Measurements from ENCODE around the gene CFAP92.

CFAP92 gene

GRCh38 chr3:129026728-129027543 lies 33.1 kb upstream of the CFAP92 start (continued):
- TF ChIP-seq, protein P1, sequence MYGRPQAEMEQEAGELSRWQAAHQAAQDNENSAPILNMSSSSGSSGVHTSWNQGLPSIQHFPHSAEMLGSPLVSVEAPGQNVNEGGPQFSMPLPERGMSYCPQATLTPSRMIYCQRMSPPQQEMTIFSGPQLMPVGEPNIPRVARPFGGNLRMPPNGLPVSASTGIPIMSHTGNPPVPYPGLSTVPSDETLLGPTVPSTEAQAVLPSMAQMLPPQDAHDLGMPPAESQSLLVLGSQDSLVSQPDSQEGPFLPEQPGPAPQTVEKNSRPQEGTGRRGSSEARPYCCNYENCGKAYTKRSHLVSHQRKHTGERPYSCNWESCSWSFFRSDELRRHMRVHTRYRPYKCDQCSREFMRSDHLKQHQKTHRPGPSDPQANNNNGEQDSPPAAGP (tag by site-specific recombination; IDR thresholded peaks at IDR 0.05) = 0 out of 2 replicates have a peak, but pooled peaks have one; percentile 18
- TF ChIP-seq ZFP37 (tag by site-specific recombination; IDR thresholded peaks at IDR 0.05) (no peak), ZNF654 (tag by site-specific recombination; IDR thresholded peaks at IDR 0.05; ENCODE audit: low read depth) (no peak), ZNF670 (tag by site-specific recombination; IDR thresholded peaks at IDR 0.05; ENCODE audit: low read depth) (no peak), ZNF624 (tag by site-specific recombination; IDR thresholded peaks at IDR 0.05) (no peak), ZNF776 (tag by site-specific recombination; IDR thresholded peaks at IDR 0.05; ENCODE audit: borderline replicate concordance) (no peak), ZSCAN18 (tag by site-specific recombination; IDR thresholded peaks at IDR 0.05) (no peak), ZNF488 (tag by site-specific recombination; IDR thresholded peaks at IDR 0.05) (no peak), ZNF350 (tag by site-specific recombination; IDR thresholded peaks at IDR 0.05) (no peak), ZNF792 (tag by site-specific recombination; IDR thresholded peaks at IDR 0.05) (no peak), YY1 (tag by site-specific recombination; IDR thresholded peaks at IDR 0.05) (no peak), ZBTB11 (tag by site-specific recombination; conservative IDR thresholded peaks at IDR 0.05; ENCODE audit: low read depth) (peak; percentile 61; the same call in 1 of the 2 replicates), ZNF221 (tag by site-specific recombination; IDR thresholded peaks at IDR 0.05; ENCODE audit: borderline replicate concordance) (no peak), ZNF76 (tag by site-specific recombination; IDR thresholded peaks at IDR 0.05; ENCODE audit: borderline replicate concordance, low read depth) (no peak), TRIM28 (IDR thresholded peaks at IDR 0.05; ENCODE audit: borderline replicate concordance, low read length) (no peak), PRDM1 (tag by site-specific recombination; IDR thresholded peaks at IDR 0.05) (no peak), ZNF354C (tag by site-specific recombination; IDR thresholded peaks at IDR 0.05; ENCODE audit: borderline replicate concordance, low read depth) (no peak), REST (tag by site-specific recombination; IDR thresholded peaks at IDR 0.05) (no peak), OVOL3 (tag by site-specific recombination; IDR thresholded peaks at IDR 0.05) (no peak), ZNF10 (tag by site-specific recombination; IDR thresholded peaks at IDR 0.05) (no peak), ZNF610 (tag by site-specific recombination; IDR thresholded peaks at IDR 0.05; ENCODE audit: borderline replicate concordance) (no peak), ZNF768 (tag by site-specific recombination; IDR thresholded peaks at IDR 0.05) (no peak)
- TF ChIP-seq, protein P2, sequence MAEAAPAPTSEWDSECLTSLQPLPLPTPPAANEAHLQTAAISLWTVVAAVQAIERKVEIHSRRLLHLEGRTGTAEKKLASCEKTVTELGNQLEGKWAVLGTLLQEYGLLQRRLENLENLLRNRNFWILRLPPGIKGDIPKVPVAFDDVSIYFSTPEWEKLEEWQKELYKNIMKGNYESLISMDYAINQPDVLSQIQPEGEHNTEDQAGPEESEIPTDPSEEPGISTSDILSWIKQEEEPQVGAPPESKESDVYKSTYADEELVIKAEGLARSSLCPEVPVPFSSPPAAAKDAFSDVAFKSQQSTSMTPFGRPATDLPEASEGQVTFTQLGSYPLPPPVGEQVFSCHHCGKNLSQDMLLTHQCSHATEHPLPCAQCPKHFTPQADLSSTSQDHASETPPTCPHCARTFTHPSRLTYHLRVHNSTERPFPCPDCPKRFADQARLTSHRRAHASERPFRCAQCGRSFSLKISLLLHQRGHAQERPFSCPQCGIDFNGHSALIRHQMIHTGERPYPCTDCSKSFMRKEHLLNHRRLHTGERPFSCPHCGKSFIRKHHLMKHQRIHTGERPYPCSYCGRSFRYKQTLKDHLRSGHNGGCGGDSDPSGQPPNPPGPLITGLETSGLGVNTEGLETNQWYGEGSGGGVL (tag by site-specific recombination; IDR thresholded peaks at IDR 0.05) = no peak
- TF ChIP-seq, protein P3, sequence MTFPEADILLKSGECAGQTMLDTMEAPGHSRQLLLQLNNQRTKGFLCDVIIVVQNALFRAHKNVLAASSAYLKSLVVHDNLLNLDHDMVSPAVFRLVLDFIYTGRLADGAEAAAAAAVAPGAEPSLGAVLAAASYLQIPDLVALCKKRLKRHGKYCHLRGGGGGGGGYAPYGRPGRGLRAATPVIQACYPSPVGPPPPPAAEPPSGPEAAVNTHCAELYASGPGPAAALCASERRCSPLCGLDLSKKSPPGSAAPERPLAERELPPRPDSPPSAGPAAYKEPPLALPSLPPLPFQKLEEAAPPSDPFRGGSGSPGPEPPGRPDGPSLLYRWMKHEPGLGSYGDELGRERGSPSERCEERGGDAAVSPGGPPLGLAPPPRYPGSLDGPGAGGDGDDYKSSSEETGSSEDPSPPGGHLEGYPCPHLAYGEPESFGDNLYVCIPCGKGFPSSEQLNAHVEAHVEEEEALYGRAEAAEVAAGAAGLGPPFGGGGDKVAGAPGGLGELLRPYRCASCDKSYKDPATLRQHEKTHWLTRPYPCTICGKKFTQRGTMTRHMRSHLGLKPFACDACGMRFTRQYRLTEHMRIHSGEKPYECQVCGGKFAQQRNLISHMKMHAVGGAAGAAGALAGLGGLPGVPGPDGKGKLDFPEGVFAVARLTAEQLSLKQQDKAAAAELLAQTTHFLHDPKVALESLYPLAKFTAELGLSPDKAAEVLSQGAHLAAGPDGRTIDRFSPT (tag by site-specific recombination; IDR thresholded peaks at IDR 0.05) = peak; percentile 51; the same call in 1 of the 2 replicates
